Upper lobe of left lung (tissue), 6 donors: ENCODE measurements around the gene TMEM132D. TPM values are rescaled to one million over a fixed set of nuclear protein-coding genes. Genes with fewer than 3 reads are reported as not detected.
"Not testable (repeated sequence)": the region's sequence is repeated elsewhere in the genome, so short reads cannot be mapped to it uniquely, and the experiment has no call there.

Experiments
- ATAC-seq, 2 donors: fragments of 200-7000 bp; cut with Tn5 transposase; one replicate each; pipeline ENCODE4 v1.9.1; 2022; ENCODE audit warnings: mild to moderate bottlenecking in 2 of 2, moderate library complexity in 2 of 2; ENCODE audit not compliant: low FRiP score in 2 of 2
- DNase-seq, 2 donors: peaks; one replicate each; pipeline ENCODE4 v3.0.0-alpha.2; 2019 to 2020
- H3K27ac ChIP-seq, 4 donors: fragments of 200-600 bp; sonication (generic); one replicate each; pipeline ENCODE4 v1.5.1; 2016 to 2019
- H3K27me3 ChIP-seq, 4 donors: fragments of 200-600 bp; sonication (generic); one replicate each; pipeline ENCODE4 v1.5.1; 2017 to 2019
- H3K36me3 ChIP-seq, 4 donors: fragments of 200-600 bp; sonication (generic); one replicate each; pipeline ENCODE4 v1.5.1; 2016 to 2019
- H3K4me1 ChIP-seq, 4 donors: fragments of 200-600 bp; sonication (generic); one replicate each; pipeline ENCODE4 v1.5.1; 2018 to 2019
- H3K4me3 ChIP-seq, 4 donors: fragments of 200-600 bp; sonication (generic); one replicate each; pipeline ENCODE4 v1.5.1; 2017 to 2019; ENCODE audit warnings: mild to moderate bottlenecking in 2 of 4, moderate library complexity in 1 of 4
- H3K9me3 ChIP-seq, 4 donors: fragments of 200-600 bp; sonication (generic); one replicate each; pipeline ENCODE4 v1.5.1; 2018 to 2019
- CTCF ChIP-seq, 6 experiments: fragments of 450-650 bp in 4 of 6; fragments of 200-600 bp in 2 of 6; sonication (generic) in 2 of 6; IDR thresholded peaks; one replicate each; pipeline ENCODE4 v1.5.1; 2016 to 2019; ENCODE audit warnings: antibody characterized with exemption in 6 of 6
- EP300 ChIP-seq, 4 donors: sonication (generic); formaldehyde crosslinking; IDR thresholded peaks; one replicate each; pipeline ENCODE4 v1.5.1; 2017; ENCODE audit warnings: antibody characterized with exemption in 4 of 4, control low read depth in 2 of 4
- POLR2A ChIP-seq, 4 donors: fragments of 450-650 bp; IDR thresholded peaks; one replicate each; pipeline ENCODE4 v1.5.1; 2016 to 2017; ENCODE audit warnings: antibody characterized with exemption in 4 of 4, mild to moderate bottlenecking in 2 of 4
- POLR2AphosphoS5 ChIP-seq, 2 donors: sonication (generic); formaldehyde crosslinking; IDR thresholded peaks; one replicate each; pipeline ENCODE4 v1.5.1; 2017; ENCODE audit warnings: antibody characterized with exemption in 2 of 2
- WGBS, 2 donors: methylation state at CpG; one replicate each; pipeline ENCODE4 v1.1.5; 2017 to 2018; 5-methylcytosine and 5-hydroxymethylcytosine counted together
- total RNA-seq, 6 donors: library from RNA; depleted of rRNA in 4 of 6; stranded (reverse); fragments of >200 nt in 4 of 6; gene quantifications; one replicate each; pipeline versions ENCODE4 v1.1.0 to v1.2.1, GENCODE V29; 2016 to 2021
- donor health status: DM: no; HTN: no; CAD: no; lungs with moderate emphysema.
- donor health status: DM: no; HTN: yes; CAD: no; lungs with severe emphysema.

Gene TMEM132D
- total RNA-seq, 6 donors from 2014 or later: 0.30 to 1.0 (median 0.79) TPM; not detected in 1

GRCh38 chr12:129544716-129545115 lies 359.1 kb downstream of the TMEM132D start:
- Histone ChIP-seq H3K4me3 (no peak overlapping the region), H3K27me3 (no peaks in the 10 kb centered on the region), H3K4me1 (no peaks in the 10 kb centered on the region), H3K36me3 (no peaks in the 10 kb centered on the region), H3K27ac (no peak overlapping the region), H3K9me3 (peaks cover 0 to 5% (median 0%) of the 10 kb centered on the region in 4 donors)
- ATAC-seq: no peak
- no peak for TF ChIP-seq POLR2A (IDR thresholded peaks at IDR 0.05)
- no peak for TF ChIP-seq EP300 (IDR thresholded peaks at IDR 0.05)
- no peak for TF ChIP-seq POLR2AphosphoS5 (IDR thresholded peaks at IDR 0.05)
- no peak for TF ChIP-seq CTCF (IDR thresholded peaks at IDR 0.05)
- WGBS, 2 donors: 95% methylated on average over 6 of the region's 6 CpGs
- DNase-seq: no peak

GRCh38 chr12:129540954-129541353 lies 362.9 kb downstream of the TMEM132D start:
- 74 to 83% methylated on average over 5 of the region's 5 CpGs for WGBS, 2 donors
- Histone ChIP-seq H3K9me3 (no peaks in the 10 kb centered on the region), H3K27me3 (no peaks in the 10 kb centered on the region), H3K36me3 (no peaks in the 10 kb centered on the region), H3K4me3 (no peak overlapping the region), H3K4me1 (no peaks in the 10 kb centered on the region), H3K27ac (no peak overlapping the region)
- DNase-seq (no peak), ATAC-seq (no peak)
- TF ChIP-seq CTCF (IDR thresholded peaks at IDR 0.05): no peak
- no peak for TF ChIP-seq POLR2A (IDR thresholded peaks at IDR 0.05)
- no peak for TF ChIP-seq POLR2AphosphoS5 (IDR thresholded peaks at IDR 0.05)
- no peak for TF ChIP-seq EP300 (IDR thresholded peaks at IDR 0.05)

- no peak for TF ChIP-seq POLR2AphosphoS5 (IDR thresholded peaks at IDR 0.05)
- no peak for TF ChIP-seq POLR2A (IDR thresholded peaks at IDR 0.05)
- no peak for TF ChIP-seq CTCF (IDR thresholded peaks at IDR 0.05)
- TF ChIP-seq EP300 (IDR thresholded peaks at IDR 0.05): no peak
- no peak overlapping the region for H3K27ac ChIP-seq
- no peaks in the 10 kb centered on the region for H3K36me3 ChIP-seq
- H3K9me3 ChIP-seq: no peaks in the 10 kb centered on the region
- H3K4me3 ChIP-seq: no peak overlapping the region
- no peaks in the 10 kb centered on the region for H3K27me3 ChIP-seq
- WGBS, 2 donors: 47 to 64% methylated on average over 3 of the region's 3 CpGs
- no peak for DNase-seq
- H3K4me1 ChIP-seq: no peaks in the 10 kb centered on the region
- no peak for ATAC-seq
Observed at GRCh38 chr12:129540249-129540648, 363.6 kb downstream of the TMEM132D start.

- not testable (repeated sequence) for H3K36me3 ChIP-seq, H3K9me3 ChIP-seq, ATAC-seq, H3K4me3 ChIP-seq, DNase-seq, H3K27ac ChIP-seq, H3K4me1 ChIP-seq, H3K27me3 ChIP-seq
- 89 to 91% methylated on average over 15 of the region's 15 CpGs for WGBS, 2 donors
Observed at GRCh38 chr12:129538724-129539335, 365.0 kb downstream of the TMEM132D start.

GRCh38 chr12:129538137-129538536 lies 365.7 kb downstream of the TMEM132D start:
- no peak for TF ChIP-seq POLR2A (IDR thresholded peaks at IDR 0.05)
- no peak for TF ChIP-seq POLR2AphosphoS5 (IDR thresholded peaks at IDR 0.05)
- TF ChIP-seq CTCF (IDR thresholded peaks at IDR 0.05): no peak
- no peak for TF ChIP-seq EP300 (IDR thresholded peaks at IDR 0.05)
- Histone ChIP-seq H3K9me3 (no peaks in the 10 kb centered on the region), H3K4me1 (no peaks in the 10 kb centered on the region), H3K4me3 (no peak overlapping the region), H3K27ac (no peak overlapping the region), H3K27me3 (no peaks in the 10 kb centered on the region), H3K36me3 (no peaks in the 10 kb centered on the region)
- ATAC-seq (no peak), DNase-seq (no peak)
- 57 to 61% methylated on average over 3 of the region's 3 CpGs for WGBS, 2 donors
